K562 (cell line): ENCODE results near the gene RBM20. TPM values are rescaled to one million over a fixed set of nuclear protein-coding genes. Genes with fewer than 3 reads are reported as not detected.

ENCODE experiments used
- CHD4 ChIP-seq: fragments of 200-600 bp; sonication (generic); IDR thresholded peaks from 3 replicates; pipeline ENCODE4 v1.6.1; 2012; ENCODE audit warnings: low read depth, mild to moderate bottlenecking, mixed read lengths, low read length, inconsistent platforms; ENCODE audit not compliant: insufficient read depth, insufficient replicate concordance, poor library complexity, severe bottlenecking
- CREM ChIP-seq: IDR thresholded peaks from 2 replicates; pipeline ENCODE4 v1.6.1; 2014; ENCODE audit warnings: antibody characterized with exemption, low read depth
- FOXM1 ChIP-seq, 2 experiments: fragments of 450-650 bp in 1 of 2; sonication (generic) in 1 of 2; formaldehyde crosslinking in 1 of 2; IDR thresholded peaks; 2 replicates each; pipeline versions ENCODE4 v1.6.1 to v1.9.0; 2017 to 2022; ENCODE audit warnings: low read depth in 2 of 2, mild to moderate bottlenecking in 2 of 2, missing genetic modification reagents in 1 of 2, moderate library complexity in 1 of 2
- JUNB ChIP-seq: fragments of 450-650 bp; formaldehyde crosslinking; conservative IDR thresholded peaks from 2 replicates; pipeline ENCODE4 v1.4.0; 2020; ENCODE audit warnings: mild to moderate bottlenecking
- JUND ChIP-seq, 2 experiments: IDR thresholded peaks; 2 replicates in 1 of 2; 3 replicates in 1 of 2; pipeline ENCODE4 v1.6.1; 2011; ENCODE audit warnings: borderline replicate concordance in 2 of 2, low read depth in 2 of 2, low read length in 2 of 2, improper control_type of control experiment in 1 of 2, missing biosample characterization in 1 of 2, missing genetic modification characterization in 1 of 2, missing genetic modification reagents in 1 of 2
- KLF10 ChIP-seq: fragments of 250-450 bp; sonication (Bioruptor Pico); IDR thresholded peaks from 2 replicates; pipeline ENCODE4 v1.6.1; 2021; ENCODE audit warnings: matching md5 sums
- MAFG ChIP-seq: fragments of 450-650 bp; conservative IDR thresholded peaks from 2 replicates; pipeline ENCODE4 v1.6.1; 2016; ENCODE audit warnings: missing genetic modification characterization, missing compliant biosample characterization
- POLR2A ChIP-seq: fragments of 450-650 bp; conservative IDR thresholded peaks from 2 replicates; pipeline ENCODE4 v1.6.1; 2016
- RBM34 ChIP-seq: fragments of 200-400 bp; formaldehyde crosslinking; IDR thresholded peaks from 2 replicates; pipeline ENCODE4 v1.6.1; 2018; ENCODE audit warnings: low read length, borderline replicate concordance; ENCODE audit not compliant: insufficient read depth
- TARDBP ChIP-seq: fragments of 450-650 bp; IDR thresholded peaks from 2 replicates; pipeline ENCODE4 v1.6.1; 2016
- TBP ChIP-seq: optimal IDR thresholded peaks from 2 replicates; pipeline ENCODE3; 2011; ENCODE audit warnings: low read depth, low read length, improper control_type of control experiment
- ZNF274 ChIP-seq: IDR thresholded peaks from 2 replicates; pipeline ENCODE4 v1.6.1; 2011; ENCODE audit warnings: low read depth, mild to moderate bottlenecking, low read length, moderate library complexity, borderline replicate concordance
- ZNF551 ChIP-seq: fragments of 250-450 bp; sonication (Bioruptor Pico); IDR thresholded peaks from 2 replicates; pipeline ENCODE4 v1.5.0; 2021; ENCODE audit warnings: mild to moderate bottlenecking, moderate library complexity
- polyA plus RNA-seq, 8 experiments: library from polyadenylated mRNA; depleted of rRNA in 4 of 8; stranded (reverse) in 5 of 8; unstranded in 3 of 8; fragments of >200 nt; fragmentation: Nextera tagmentation in 2 of 8; fragmentation: Illumina TruSeq in 1 of 8; extraction: Ambion mirVana in 2 of 8; extraction: Trizol in 1 of 8; gene quantifications; 2 replicates each; pipeline versions ENCODE4 v1.2.1 to v1.2.3, GENCODE V29; 2011 to 2014; ENCODE audit warnings: inconsistent platforms in 1 of 8, missing spikeins in 1 of 8
- total RNA-seq, 7 experiments: library from RNA; depleted of rRNA in 6 of 7; stranded (reverse); fragments of >200 nt in 6 of 7; fragmentation: Illumina TruSeq in 2 of 7; extraction: Trizol in 2 of 7; gene quantifications; 2 replicates each; pipeline versions ENCODE4 v1.2.1 to v1.2.3, GENCODE V29; 2011 to 2021; ENCODE audit warnings: low replicate concordance in 1 of 7
- TF ChIP-seq, protein P1 (sequence below): sonication (generic); formaldehyde crosslinking; IDR thresholded peaks from 2 replicates; pipeline ENCODE4 v1.8.0; 2022; ENCODE audit warnings: mild to moderate bottlenecking, missing genetic modification reagents
- TF ChIP-seq, protein P2 (sequence below): fragments of 250-450 bp; sonication (Bioruptor Pico); IDR thresholded peaks from 2 replicates; pipeline ENCODE4 v1.9.0; 2021; ENCODE audit warnings: mild to moderate bottlenecking, inconsistent platforms
- TF ChIP-seq, protein P3 (sequence below): fragments of 250-450 bp; sonication (Bioruptor Pico); IDR thresholded peaks from 2 replicates; pipeline ENCODE4 v1.8.0; 2022; ENCODE audit warnings: moderate library complexity, mild to moderate bottlenecking, inconsistent platforms
- TF ChIP-seq, protein P4 (sequence below): fragments of 250-450 bp; sonication (Bioruptor Pico); IDR thresholded peaks from 2 replicates; pipeline ENCODE4 v1.8.0; 2021; ENCODE audit warnings: mild to moderate bottlenecking, moderate library complexity
- TF ChIP-seq, protein P5 (sequence below): sonication (generic); formaldehyde crosslinking; IDR thresholded peaks from 2 replicates; pipeline ENCODE4 v1.8.0; 2022; ENCODE audit warnings: mild to moderate bottlenecking, missing genetic modification reagents, borderline replicate concordance

Gene RBM20
- total and polyA plus RNA-seq, 9 of the 15 experiments (the other 6 are each of a cell fraction or from before 2014, with no cell fraction given), result 0.63 to 5.7 (median 3.2) TPM

DNA sequence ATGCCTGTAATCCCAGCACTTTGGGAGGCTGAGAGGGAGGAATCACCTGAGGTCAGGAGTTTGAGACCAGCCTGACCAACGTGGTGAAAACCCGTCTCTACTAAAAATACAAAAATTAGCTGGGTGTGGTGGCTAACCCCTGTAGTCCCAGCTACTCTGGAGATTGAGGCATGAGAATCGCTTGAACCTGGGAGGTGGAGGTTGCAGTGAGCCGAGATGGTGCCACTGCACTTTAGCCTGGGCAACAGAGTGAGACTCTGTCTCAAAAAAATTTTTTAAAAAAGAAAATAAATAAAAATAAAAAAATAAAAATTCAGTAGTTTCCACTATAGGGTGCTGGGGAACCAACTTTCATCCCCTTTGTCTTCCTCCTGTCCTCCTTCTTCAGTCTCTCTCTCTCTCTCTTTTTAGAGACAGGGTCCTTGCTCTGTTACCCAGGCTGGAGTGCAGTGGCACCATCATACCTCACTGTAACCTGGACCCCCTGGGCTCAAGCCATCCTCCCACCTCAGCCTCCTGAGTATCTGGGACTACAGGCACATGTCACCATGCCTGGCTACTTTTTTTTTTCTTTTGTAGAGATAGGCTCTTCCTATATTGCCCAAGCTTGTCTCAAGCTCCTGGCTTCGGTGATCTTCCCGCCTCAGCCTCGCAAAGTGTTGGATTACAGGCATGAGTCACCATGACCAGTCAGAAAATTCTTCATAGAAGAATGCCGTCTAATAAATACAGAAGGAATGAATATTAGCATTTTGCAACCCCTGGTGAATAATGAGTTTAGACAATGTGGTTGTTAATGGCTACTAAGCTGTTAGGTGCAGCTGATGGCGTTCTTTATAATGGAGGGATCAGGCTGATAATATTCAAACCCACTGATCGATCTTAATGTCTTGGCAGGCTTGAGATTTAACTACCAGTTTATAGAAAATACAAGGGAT, 20.6 kb downstream of the RBM20 start (continued):
- TF ChIP-seq, protein P1, sequence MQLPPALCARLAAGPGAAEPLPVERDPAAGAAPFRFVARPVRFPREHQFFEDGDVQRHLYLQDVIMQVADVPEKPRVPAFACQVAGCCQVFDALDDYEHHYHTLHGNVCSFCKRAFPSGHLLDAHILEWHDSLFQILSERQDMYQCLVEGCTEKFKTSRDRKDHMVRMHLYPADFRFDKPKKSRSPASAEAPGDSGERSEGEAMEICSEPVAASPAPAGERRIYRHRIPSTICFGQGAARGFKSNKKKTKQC, result no peak
- TF ChIP-seq CHD4, result no peak
- TF ChIP-seq TBP, result no peak
- 0 out of 2 replicates have a peak, but pooled peaks have one; percentile 26 for TF ChIP-seq CREM
- peak; percentile 59; the same call in 1 of the 2 replicates for TF ChIP-seq JUNB (CRISPR knock-in tag)
- TF ChIP-seq, protein P2, sequence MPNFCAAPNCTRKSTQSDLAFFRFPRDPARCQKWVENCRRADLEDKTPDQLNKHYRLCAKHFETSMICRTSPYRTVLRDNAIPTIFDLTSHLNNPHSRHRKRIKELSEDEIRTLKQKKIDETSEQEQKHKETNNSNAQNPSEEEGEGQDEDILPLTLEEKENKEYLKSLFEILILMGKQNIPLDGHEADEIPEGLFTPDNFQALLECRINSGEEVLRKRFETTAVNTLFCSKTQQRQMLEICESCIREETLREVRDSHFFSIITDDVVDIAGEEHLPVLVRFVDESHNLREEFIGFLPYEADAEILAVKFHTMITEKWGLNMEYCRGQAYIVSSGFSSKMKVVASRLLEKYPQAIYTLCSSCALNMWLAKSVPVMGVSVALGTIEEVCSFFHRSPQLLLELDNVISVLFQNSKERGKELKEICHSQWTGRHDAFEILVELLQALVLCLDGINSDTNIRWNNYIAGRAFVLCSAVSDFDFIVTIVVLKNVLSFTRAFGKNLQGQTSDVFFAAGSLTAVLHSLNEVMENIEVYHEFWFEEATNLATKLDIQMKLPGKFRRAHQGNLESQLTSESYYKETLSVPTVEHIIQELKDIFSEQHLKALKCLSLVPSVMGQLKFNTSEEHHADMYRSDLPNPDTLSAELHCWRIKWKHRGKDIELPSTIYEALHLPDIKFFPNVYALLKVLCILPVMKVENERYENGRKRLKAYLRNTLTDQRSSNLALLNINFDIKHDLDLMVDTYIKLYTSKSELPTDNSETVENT (CRISPR knock-in tag), result no peak
- no peak for TF ChIP-seq ZNF274
- TF ChIP-seq, protein P3, sequence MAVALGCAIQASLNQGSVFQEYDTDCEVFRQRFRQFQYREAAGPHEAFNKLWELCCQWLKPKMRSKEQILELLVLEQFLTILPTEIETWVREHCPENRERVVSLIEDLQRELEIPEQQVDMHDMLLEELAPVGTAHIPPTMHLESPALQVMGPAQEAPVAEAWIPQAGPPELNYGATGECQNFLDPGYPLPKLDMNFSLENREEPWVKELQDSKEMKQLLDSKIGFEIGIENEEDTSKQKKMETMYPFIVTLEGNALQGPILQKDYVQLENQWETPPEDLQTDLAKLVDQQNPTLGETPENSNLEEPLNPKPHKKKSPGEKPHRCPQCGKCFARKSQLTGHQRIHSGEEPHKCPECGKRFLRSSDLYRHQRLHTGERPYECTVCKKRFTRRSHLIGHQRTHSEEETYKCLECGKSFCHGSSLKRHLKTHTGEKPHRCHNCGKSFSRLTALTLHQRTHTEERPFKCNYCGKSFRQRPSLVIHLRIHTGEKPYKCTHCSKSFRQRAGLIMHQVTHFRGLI (CRISPR knock-in tag), result no peak
- TF ChIP-seq ZNF551 (CRISPR knock-in tag), result no peak
- TF ChIP-seq FOXM1 (IDR thresholded peaks at IDR 0.05; ENCODE audit: low read depth), result 0 out of 2 replicates have a peak, but pooled peaks have one; percentile 9
- no peak for TF ChIP-seq FOXM1 (CRISPR knock-in tag; IDR thresholded peaks at IDR 0.05; ENCODE audit: low read depth)
- no peak for TF ChIP-seq KLF10
- TF ChIP-seq MAFG, result peak; percentile 82
- TF ChIP-seq POLR2A, result peak; percentile 60; the same call in 1 of the 2 replicates
- TF ChIP-seq, protein P4, sequence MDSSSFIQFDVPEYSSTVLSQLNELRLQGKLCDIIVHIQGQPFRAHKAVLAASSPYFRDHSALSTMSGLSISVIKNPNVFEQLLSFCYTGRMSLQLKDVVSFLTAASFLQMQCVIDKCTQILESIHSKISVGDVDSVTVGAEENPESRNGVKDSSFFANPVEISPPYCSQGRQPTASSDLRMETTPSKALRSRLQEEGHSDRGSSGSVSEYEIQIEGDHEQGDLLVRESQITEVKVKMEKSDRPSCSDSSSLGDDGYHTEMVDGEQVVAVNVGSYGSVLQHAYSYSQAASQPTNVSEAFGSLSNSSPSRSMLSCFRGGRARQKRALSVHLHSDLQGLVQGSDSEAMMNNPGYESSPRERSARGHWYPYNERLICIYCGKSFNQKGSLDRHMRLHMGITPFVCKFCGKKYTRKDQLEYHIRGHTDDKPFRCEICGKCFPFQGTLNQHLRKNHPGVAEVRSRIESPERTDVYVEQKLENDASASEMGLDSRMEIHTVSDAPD (CRISPR knock-in tag), result no peak
- TF ChIP-seq RBM34, result no peak
- TF ChIP-seq, protein P5, sequence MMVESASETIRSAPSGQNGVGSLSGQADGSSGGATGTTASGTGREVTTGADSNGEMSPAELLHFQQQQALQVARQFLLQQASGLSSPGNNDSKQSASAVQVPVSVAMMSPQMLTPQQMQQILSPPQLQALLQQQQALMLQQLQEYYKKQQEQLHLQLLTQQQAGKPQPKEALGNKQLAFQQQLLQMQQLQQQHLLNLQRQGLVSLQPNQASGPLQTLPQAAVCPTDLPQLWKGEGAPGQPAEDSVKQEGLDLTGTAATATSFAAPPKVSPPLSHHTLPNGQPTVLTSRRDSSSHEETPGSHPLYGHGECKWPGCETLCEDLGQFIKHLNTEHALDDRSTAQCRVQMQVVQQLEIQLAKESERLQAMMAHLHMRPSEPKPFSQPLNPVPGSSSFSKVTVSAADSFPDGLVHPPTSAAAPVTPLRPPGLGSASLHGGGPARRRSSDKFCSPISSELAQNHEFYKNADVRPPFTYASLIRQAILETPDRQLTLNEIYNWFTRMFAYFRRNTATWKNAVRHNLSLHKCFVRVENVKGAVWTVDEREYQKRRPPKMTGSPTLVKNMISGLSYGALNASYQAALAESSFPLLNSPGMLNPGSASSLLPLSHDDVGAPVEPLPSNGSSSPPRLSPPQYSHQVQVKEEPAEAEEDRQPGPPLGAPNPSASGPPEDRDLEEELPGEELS (CRISPR knock-in tag), result no peak
- no peak for TF ChIP-seq TARDBP
- TF ChIP-seq JUND (IDR thresholded peaks at IDR 0.05; ENCODE audit: borderline replicate concordance, low read depth, low read length), result peak; percentile 95
- TF ChIP-seq JUND (tag; IDR thresholded peaks at IDR 0.05; ENCODE audit: borderline replicate concordance, low read depth, low read length), result peak; percentile 96
